Heart left ventricle (tissue), 16 donors: ENCODE data around the gene SMARCA2. TPM values are rescaled to one million over a fixed set of nuclear protein-coding genes. Genes with fewer than 3 reads are reported as not detected.

Experiments used
- ATAC-seq, 4 donors: fragments of 200-7000 bp; cut with Tn5 transposase; one replicate each; pipeline ENCODE4 v1.9.1; 2020 to 2022; ENCODE audit warnings: moderate library complexity in 4 of 4, mild to moderate bottlenecking in 3 of 4, moderate number of reproducible peaks in 1 of 4
- DNase-seq, 5 donors: peaks; one replicate each; pipeline ENCODE4 v3.0.0-alpha.2; 2020
- H3K27ac ChIP-seq, 12 donors: fragments of 200-600 bp; sonication (generic) in 4 of 12; one replicate each; pipeline versions ENCODE4 v1.5.0 to v1.8.0; 2016 to 2022; ENCODE audit warnings: mild to moderate bottlenecking in 2 of 12
- H3K27me3 ChIP-seq, 9 donors: fragments of 200-600 bp; sonication (generic) in 2 of 9; one replicate each; pipeline versions ENCODE4 v1.5.1 to v1.8.0; 2016 to 2022; ENCODE audit warnings: mild to moderate bottlenecking in 3 of 9
- H3K36me3 ChIP-seq, 9 donors: fragments of 200-600 bp; sonication (generic) in 2 of 9; one replicate each; pipeline versions ENCODE4 v1.5.0 to v1.8.0; 2018 to 2022; ENCODE audit warnings: mild to moderate bottlenecking in 2 of 9
- H3K4me1 ChIP-seq, 12 donors: fragments of 200-600 bp; sonication (generic) in 4 of 12; one replicate each; pipeline versions ENCODE4 v1.5.0 to v1.8.0; 2016 to 2022; ENCODE audit warnings: mild to moderate bottlenecking in 3 of 12
- H3K4me3 ChIP-seq, 12 donors: fragments of 200-600 bp; sonication (generic) in 4 of 12; one replicate each; pipeline versions ENCODE4 v1.5.0 to v1.8.0; 2017 to 2022; ENCODE audit warnings: mild to moderate bottlenecking in 9 of 12, moderate library complexity in 4 of 12
- H3K9me3 ChIP-seq, 12 donors: fragments of 200-600 bp; sonication (generic) in 4 of 12; one replicate each; pipeline versions ENCODE4 v1.5.0 to v1.8.0; 2016 to 2022; ENCODE audit warnings: mild to moderate bottlenecking in 1 of 12
- CTCF ChIP-seq, 12 donors: fragments of 200-600 bp; sonication (generic) in 4 of 12; IDR thresholded peaks; one replicate each; pipeline versions ENCODE4 v1.5.0 to v1.8.0; 2018 to 2022; ENCODE audit warnings: antibody characterized with exemption in 12 of 12, mild to moderate bottlenecking in 5 of 12
- POLR2A ChIP-seq, 2 donors: fragments of 450-650 bp; IDR thresholded peaks; one replicate each; pipeline ENCODE4 v1.6.1; 2017; ENCODE audit warnings: antibody characterized with exemption in 2 of 2, mild to moderate bottlenecking in 2 of 2, moderate library complexity in 2 of 2
- WGBS, 4 donors: extraction: QIAGEN DNeasy Blood & Tissue Kit in 2 of 4; methylation state at CpG; one replicate each; pipeline versions ENCODE4 v1.1.5 to v1.1.7; 2013 to 2018; 5-methylcytosine and 5-hydroxymethylcytosine counted together
- intact Hi-C, 10 donors: fragments of 100-400 bp; cut with DNase I; formaldehyde crosslinking; loops; one replicate each; pipeline versions ENCODE4 v1.11.1 to v1.14.2; 2022
- polyA plus RNA-seq, 2 donors: library from polyadenylated mRNA; stranded (reverse); fragments of 200-250 nt; gene quantifications; one replicate each; pipeline ENCODE4 v1.2.3, GENCODE V29; 2013
- total RNA-seq, 9 donors: library from RNA; depleted of rRNA in 2 of 9; stranded (reverse); fragments of >200 nt in 2 of 9; fragmentation: NEBNext Ultra II Directional in 3 of 9; extraction: Animal tissue kit (Norgen Biotek cat#: 25700) in 3 of 9; gene quantifications; one replicate each; pipeline versions ENCODE4 v1.1.0 to v1.2.4, GENCODE V29; 2016 to 2023
- donor health status: ischemic (EF 13 %, LVEDD 7.1; RV severe dilation, severe dysfunction).
- donor health status: healthy with polysubstance abuse.
- donor health status: DM: no; HTN: yes; CAD: no.
- donor health status: DM: no; HTN: no; CAD: no.
- donor health status: ischemic (EF 25% LVEDD 6.9; RV normal size, moderate dysfunction).
- donor health status: ischemic (EF 25% LVEDD 5.7; RV mildly dilated, moderate dysfunction).
- donor health status: healthy.
- donor health status: DM: yes; HTN: yes; CAD: no.
- donor health status: ischemic (EF 35%, LVEDD 5.7; RV mildly dilated, moderate dysfunction).
- donor health status: nonischemic (EF 11% LVEDD 7.7; RV severe dilation, severe dysfunction).
- donor health status: DM: yes; HTN: yes; CAD: no.
- donor health status: PGD.
- donor health status: ischemic (EF 29% LVEDD 5.4; RV normal size, mild dysfunction).
- donor health status: nonischemic (EF 23%, LVEDD 6.1; RV moderate dilation, normal function).

The SMARCA2 gene
- total and polyA plus RNA-seq, 11 donors = 29.3 to 149 (median 103) TPM

GRCh38 chr9:2043243-2043642 is 28.1 kb downstream of the SMARCA2 start:
- no peaks in the 10 kb centered on the region for H3K9me3 ChIP-seq
- DNase-seq = no peak
- H3K36me3 ChIP-seq = peaks cover 0 to 91% (median 59%) of the 10 kb centered on the region in 9 donors
- no peak overlapping the region for H3K4me3 ChIP-seq
- H3K4me1 ChIP-seq = peaks cover 0 to 44% (median 5%) of the 10 kb centered on the region in 12 donors
- WGBS, 4 donors = 77 to 89% (median 84%) methylated on average over 4 of the region's 4 CpGs
- H3K27ac ChIP-seq = no peak overlapping the region
- no peak for ATAC-seq
- TF ChIP-seq CTCF (IDR thresholded peaks at IDR 0.05) (no peak), POLR2A (IDR thresholded peaks at IDR 0.05) (no peak)
- intact Hi-C loops = no loop called here
- no peaks in the 10 kb centered on the region for H3K27me3 ChIP-seq

- DNase-seq (no peak), ATAC-seq (no peak)
- peaks cover 0 to 92% (median 60%) of the 10 kb centered on the region in 9 donors for H3K36me3 ChIP-seq
- intact Hi-C loops = no loop called here
- no peaks in the 10 kb centered on the region for H3K9me3 ChIP-seq
- WGBS, 4 donors = 66 to 69% (median 68%) methylated on average over 12 of the region's 12 CpGs
- no peaks in the 10 kb centered on the region for H3K27me3 ChIP-seq
- TF ChIP-seq POLR2A (IDR thresholded peaks at IDR 0.05) (no peak), CTCF (IDR thresholded peaks at IDR 0.05) (no peak)
- peaks cover 0 to 37% (median 3%) of the 10 kb centered on the region in 12 donors for H3K4me1 ChIP-seq
- H3K4me3 ChIP-seq = no peak overlapping the region
- no peak overlapping the region for H3K27ac ChIP-seq
Measured at GRCh38 chr9:2043881-2044462, 28.8 kb downstream of the SMARCA2 start.

GRCh38 chr9:2047144-2047671 is 32.1 kb downstream of the SMARCA2 start:
- no peak for ATAC-seq
- intact Hi-C loops = no loop called here

More at GRCh38 chr9:2047144-2047671, 32.1 kb downstream of the SMARCA2 start:
- no peaks in the 10 kb centered on the region for H3K9me3 ChIP-seq
- H3K27me3 ChIP-seq = no peaks in the 10 kb centered on the region
- no peak overlapping the region for H3K27ac ChIP-seq
- peak in 1 of 5 donors; percentile 46 for DNase-seq
- no peak overlapping the region for H3K4me3 ChIP-seq
- WGBS, 4 donors = 80 to 83% (median 82%) methylated on average over 31 to 54 of the region's 54 CpGs
- TF ChIP-seq CTCF (IDR thresholded peaks at IDR 0.05) (no peak), POLR2A (IDR thresholded peaks at IDR 0.05) (no peak)
- peaks cover 0 to 30% (median 1%) of the 10 kb centered on the region in 12 donors for H3K4me1 ChIP-seq
- H3K36me3 ChIP-seq = peaks cover 0 to 82% (median 54%) of the 10 kb centered on the region in 9 donors
